Keratinocyte (primary cell): ENCODE data around the gene TENM4.

Experiments used
- CTCF ChIP-seq, 3 experiments: IDR thresholded peaks in 1 of 3; conservative IDR thresholded peaks in 1 of 3; optimal IDR thresholded peaks in 1 of 3; 2 replicates in 2 of 3; 3 replicates in 1 of 3; pipeline versions ENCODE3 to v1.5.1; 2011; ENCODE audit warnings: low read length in 3 of 3, mild to moderate bottlenecking in 3 of 3, moderate library complexity in 2 of 3, control low read depth in 1 of 3, inconsistent platforms in 1 of 3; ENCODE audit not compliant: insufficient read depth in 2 of 3; ENCODE audit errors: extremely low read depth in 1 of 3
- EZH2 ChIP-seq: IDR thresholded peaks from one replicate; pipeline ENCODE4 v1.6.1; 2012; ENCODE audit warnings: inconsistent platforms, mild to moderate bottlenecking, low read length, moderate library complexity

GRCh38 chr11:78806214-78807004 is 634.4 kb downstream of the TENM4 start:
- no peak for TF ChIP-seq CTCF (optimal IDR thresholded peaks at IDR 0.05 in 1 of 3, IDR thresholded peaks at IDR 0.05 in 1 of 3, conservative IDR thresholded peaks at IDR 0.05 in 1 of 3; ENCODE audit: extremely low read depth in 1 of 3, insufficient read depth in 2 of 3, low read length in 3 of 3)
- no peak for TF ChIP-seq EZH2
